ENCODE data around the gene CHIT1. TPM values are rescaled to one million over a fixed set of nuclear protein-coding genes. Genes with fewer than 3 reads are reported as not detected.

The CHIT1 gene
- polyA plus RNA-seq, 1 experiment = not detected

- 0 out of 2 replicates have a peak, but pooled peaks cover under 1% of the 10 kb centered on the region for H3K27me3 ChIP-seq (ENCODE audit: control insufficient read depth, insufficient read depth, low read length)
- no peak overlapping the region for H3K4me3 ChIP-seq (ENCODE audit: low read depth, low read length)
- ChIA-PET POLR2A (no interaction called here), CTCF (interaction anchor here (0.5 to 13.0 kb wide), 8 partner anchors 9 to 169 kb away, joined by 3 to 282 read pairs (median 4); no protein-coding TSS in a partner anchor)
- no peak for DNase-seq (ENCODE audit: low read depth)
- no peak for TF ChIP-seq CTCF (IDR thresholded peaks at IDR 0.05; ENCODE audit: insufficient read depth, low read depth, low read length)
- H3K36me3 ChIP-seq (ENCODE audit: control insufficient read depth, insufficient read depth, low read length) = no peaks in the 10 kb centered on the region
Measured at GRCh38 chr1:203211812-203212211, 17.7 kb downstream of the CHIT1 start.

- no peaks in the 10 kb centered on the region for H3K36me3 ChIP-seq (ENCODE audit: control insufficient read depth, insufficient read depth, low read length)
- no peaks in the 10 kb centered on the region for H3K27me3 ChIP-seq (ENCODE audit: control insufficient read depth, insufficient read depth, low read length)
- no peak for TF ChIP-seq CTCF (IDR thresholded peaks at IDR 0.05; ENCODE audit: insufficient read depth, low read depth, low read length)
- POLR2A ChIA-PET = no interaction called here
- CTCF ChIA-PET = interaction anchor here (0.7 to 13.0 kb wide), 6 partner anchors 35 to 168 kb away, joined by 3 to 282 read pairs (median 10); no protein-coding TSS in a partner anchor
- H3K4me3 ChIP-seq (ENCODE audit: low read depth, low read length) = no peak overlapping the region
- DNase-seq (ENCODE audit: low read depth) = no peak
Measured at GRCh38 chr1:203210988-203211387, 18.5 kb downstream of the CHIT1 start.

GRCh38 chr1:203210350-203210749 lies 19.1 kb downstream of the CHIT1 start:
- Histone ChIP-seq H3K36me3 (ENCODE audit: control insufficient read depth, insufficient read depth, low read length) (no peaks in the 10 kb centered on the region), H3K27me3 (ENCODE audit: control insufficient read depth, insufficient read depth, low read length) (no peaks in the 10 kb centered on the region), H3K4me3 (ENCODE audit: low read depth, low read length) (no peak overlapping the region)
- POLR2A ChIA-PET = no interaction called here
- TF ChIP-seq CTCF (IDR thresholded peaks at IDR 0.05; ENCODE audit: insufficient read depth, low read depth, low read length) = no peak
- CTCF ChIA-PET = interaction anchor here (1.3 to 13.0 kb wide), 5 partner anchors 38 to 168 kb away, joined by 3 to 282 read pairs (median 15); no protein-coding TSS in a partner anchor
- no peak for DNase-seq (ENCODE audit: low read depth)

- ChIA-PET CTCF (interaction anchor here (1.3 to 6.6 kb wide), 4 partner anchors 8 to 168 kb away, joined by 5 to 58 read pairs (median 22); partner anchors contain the start of gene ADORA1), POLR2A (interaction anchor here (0.6 kb wide), 1 partner anchor 1745 kb away, joined by 3 read pairs; no protein-coding TSS in a partner anchor)
- no peak for TF ChIP-seq CTCF (IDR thresholded peaks at IDR 0.05; ENCODE audit: insufficient read depth, low read depth, low read length)
- Histone ChIP-seq H3K4me3 (ENCODE audit: low read depth, low read length) (no peak overlapping the region), H3K36me3 (ENCODE audit: control insufficient read depth, insufficient read depth, low read length) (no peaks in the 10 kb centered on the region), H3K27me3 (ENCODE audit: control insufficient read depth, insufficient read depth, low read length) (no peaks in the 10 kb centered on the region)
- DNase-seq (ENCODE audit: low read depth) = no peak
Measured at GRCh38 chr1:203208181-203208580, 21.3 kb downstream of the CHIT1 start.

GRCh38 chr1:203207751-203208150 lies 21.7 kb downstream of the CHIT1 start:
- ChIA-PET CTCF (interaction anchor here (1.3 to 6.6 kb wide), 4 partner anchors 9 to 168 kb away, joined by 5 to 58 read pairs (median 22); partner anchors contain the start of gene ADORA1), POLR2A (no interaction called here)
- Histone ChIP-seq H3K27me3 (ENCODE audit: control insufficient read depth, insufficient read depth, low read length) (no peaks in the 10 kb centered on the region), H3K36me3 (ENCODE audit: control insufficient read depth, insufficient read depth, low read length) (no peaks in the 10 kb centered on the region), H3K4me3 (ENCODE audit: low read depth, low read length) (no peak overlapping the region)
- TF ChIP-seq CTCF (IDR thresholded peaks at IDR 0.05; ENCODE audit: insufficient read depth, low read depth, low read length) = no peak
- no peak for DNase-seq (ENCODE audit: low read depth)

All from BJ (cell line).